ENCODE results near the gene CAP2. TPM values are rescaled to one million over a fixed set of nuclear protein-coding genes. Genes with fewer than 3 reads are reported as not detected.

CAP2 gene
- total RNA-seq, 1 experiment from 2014 or later, result not detected

DNA sequence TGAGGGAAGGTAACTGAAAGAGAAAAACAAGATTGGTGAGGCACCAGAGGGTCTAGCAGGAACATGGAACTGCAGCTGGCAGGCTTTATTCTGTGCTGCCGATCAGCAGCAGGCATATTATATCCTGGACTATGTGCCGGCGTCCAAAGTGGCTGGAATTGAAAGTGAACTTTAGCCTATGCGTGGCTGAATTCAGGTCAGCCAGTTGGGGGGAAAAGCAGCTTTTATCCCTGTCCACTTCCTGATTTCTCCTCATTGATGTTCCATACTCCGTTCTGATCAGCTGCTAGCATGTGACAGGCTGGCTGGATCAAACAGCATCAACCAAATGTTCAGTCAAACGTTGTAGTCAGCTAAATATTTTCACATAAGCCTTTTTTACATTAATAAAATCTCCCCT, 99.0 kb downstream of the CAP2 start:
- H3K36me3 ChIP-seq (ENCODE audit: insufficient read depth, low read length), result no peaks in the 10 kb centered on the region
- no peaks in the 10 kb centered on the region for H3K9me2 ChIP-seq (replicated peaks; ENCODE audit: insufficient read depth, low read length)
- H3K4me1 ChIP-seq (ENCODE audit: low read length), result no peaks in the 10 kb centered on the region
- H3K9me3 ChIP-seq (ENCODE audit: low read length), result no peaks in the 10 kb centered on the region
- DNase-seq, result no peak
- no peak overlapping the region for H3K4me2 ChIP-seq (ENCODE audit: low read depth, low read length, poor library complexity, severe bottlenecking)
- no peaks in the 10 kb centered on the region for H3K27me3 ChIP-seq (ENCODE audit: low read length)
- no peak overlapping the region for H2AFZ ChIP-seq (ENCODE audit: low read length)
- H3K4me3 ChIP-seq (ENCODE audit: low read length), result no peak overlapping the region
- no peaks in the 10 kb centered on the region for H4K20me1 ChIP-seq (ENCODE audit: insufficient read depth, low read depth, low read length)
- no peak overlapping the region for H3K9ac ChIP-seq (ENCODE audit: low read length)
- H3K27ac ChIP-seq (ENCODE audit: low read length), result no peak overlapping the region
- H3K79me2 ChIP-seq (ENCODE audit: low read length), result no peaks in the 10 kb centered on the region

DNA sequence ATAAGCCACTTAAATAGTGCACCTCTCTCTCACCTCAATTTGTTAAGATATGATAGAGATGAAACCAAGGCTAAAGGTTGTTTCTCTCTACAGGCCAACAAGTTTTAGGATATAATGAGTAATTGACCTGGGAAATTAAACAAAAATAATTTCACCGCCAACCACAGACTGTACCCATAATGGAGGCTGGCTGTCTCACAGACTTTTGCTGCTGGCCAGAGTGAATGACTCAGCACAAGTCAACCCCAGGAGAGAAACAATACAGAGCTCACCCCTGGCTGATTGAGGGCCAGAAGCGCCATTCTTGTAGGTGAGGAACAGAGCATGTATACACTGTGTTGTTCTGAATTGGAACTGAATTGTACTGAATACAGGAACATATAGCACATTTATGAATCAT, 99.9 kb downstream of the CAP2 start:
- no peak for DNase-seq
- Histone ChIP-seq H3K4me1 (ENCODE audit: low read length) (no peaks in the 10 kb centered on the region), H3K9me3 (ENCODE audit: low read length) (no peaks in the 10 kb centered on the region), H3K9me2 (replicated peaks; ENCODE audit: insufficient read depth, low read length) (no peaks in the 10 kb centered on the region), H3K27ac (ENCODE audit: low read length) (no peak overlapping the region), H3K4me3 (ENCODE audit: low read length) (no peak overlapping the region), H3K36me3 (ENCODE audit: insufficient read depth, low read length) (no peaks in the 10 kb centered on the region), H3K4me2 (ENCODE audit: low read depth, low read length, poor library complexity, severe bottlenecking) (no peak overlapping the region), H3K79me2 (ENCODE audit: low read length) (no peaks in the 10 kb centered on the region), H4K20me1 (ENCODE audit: insufficient read depth, low read depth, low read length) (no peaks in the 10 kb centered on the region), H3K9ac (ENCODE audit: low read length) (no peak overlapping the region), H2AFZ (ENCODE audit: low read length) (no peak overlapping the region), H3K27me3 (ENCODE audit: low read length) (no peaks in the 10 kb centered on the region)

DNA sequence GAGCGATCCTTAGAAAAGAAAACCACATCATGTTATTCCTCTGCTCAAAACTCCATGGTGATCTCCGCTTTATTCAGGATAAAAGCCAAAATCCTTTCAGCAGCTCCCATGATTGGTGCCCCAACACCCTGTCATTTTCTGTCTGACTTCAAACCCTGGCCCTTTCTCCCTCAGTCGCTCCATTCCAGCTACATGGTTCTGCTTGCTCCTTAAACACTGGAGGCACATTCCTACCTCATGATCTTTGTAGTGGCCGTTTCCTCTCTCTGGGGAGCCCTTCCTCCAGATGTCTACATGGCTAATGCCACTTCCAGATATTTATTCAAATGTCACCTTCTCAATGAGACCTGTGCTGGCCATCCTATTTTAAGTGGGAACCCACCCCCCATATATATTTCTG, 100.8 kb downstream of the CAP2 start:
- no peaks in the 10 kb centered on the region for H3K4me1 ChIP-seq (ENCODE audit: low read length)
- no peak overlapping the region for H3K4me3 ChIP-seq (ENCODE audit: low read length)
- H4K20me1 ChIP-seq (ENCODE audit: insufficient read depth, low read depth, low read length), result no peaks in the 10 kb centered on the region
- H3K9me3 ChIP-seq (ENCODE audit: low read length), result no peaks in the 10 kb centered on the region
- H3K36me3 ChIP-seq (ENCODE audit: insufficient read depth, low read length), result no peaks in the 10 kb centered on the region
- H3K9ac ChIP-seq (ENCODE audit: low read length), result no peak overlapping the region
- no peak for DNase-seq
- H3K9me2 ChIP-seq (replicated peaks; ENCODE audit: insufficient read depth, low read length), result no peaks in the 10 kb centered on the region
- no peak overlapping the region for H3K4me2 ChIP-seq (ENCODE audit: low read depth, low read length, poor library complexity, severe bottlenecking)
- no peaks in the 10 kb centered on the region for H3K79me2 ChIP-seq (ENCODE audit: low read length)
- H2AFZ ChIP-seq (ENCODE audit: low read length), result no peak overlapping the region
- no peaks in the 10 kb centered on the region for H3K27me3 ChIP-seq (ENCODE audit: low read length)
- no peak overlapping the region for H3K27ac ChIP-seq (ENCODE audit: low read length)

DNA sequence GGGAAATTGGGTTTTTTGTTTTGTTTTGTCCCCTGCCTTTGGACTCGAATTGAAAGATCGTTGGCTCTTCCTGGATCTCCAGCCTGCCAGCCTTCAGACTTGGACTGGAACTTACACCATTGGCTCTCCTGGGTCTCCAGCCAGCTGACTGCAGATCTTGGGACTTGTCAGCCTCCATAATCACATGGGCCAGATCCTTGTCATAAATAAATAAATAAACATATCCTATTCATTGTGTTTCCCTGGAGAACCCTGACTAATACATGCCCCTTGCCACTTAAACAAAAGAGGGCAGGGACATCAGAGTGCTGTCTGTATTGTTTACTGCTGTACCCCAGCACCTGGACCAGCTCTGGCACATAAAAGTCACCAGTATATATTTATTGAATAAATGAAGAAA, 101.5 kb downstream of the CAP2 start:
- no peak for DNase-seq
- H3K27ac ChIP-seq (ENCODE audit: low read length), result no peak overlapping the region
- H2AFZ ChIP-seq (ENCODE audit: low read length), result no peak overlapping the region
- H3K27me3 ChIP-seq (ENCODE audit: low read length), result no peaks in the 10 kb centered on the region
- no peaks in the 10 kb centered on the region for H3K4me1 ChIP-seq (ENCODE audit: low read length)
- H3K9ac ChIP-seq (ENCODE audit: low read length), result no peak overlapping the region
- no peaks in the 10 kb centered on the region for H4K20me1 ChIP-seq (ENCODE audit: insufficient read depth, low read depth, low read length)
- H3K36me3 ChIP-seq (ENCODE audit: insufficient read depth, low read length), result no peaks in the 10 kb centered on the region
- H3K9me3 ChIP-seq (ENCODE audit: low read length), result no peaks in the 10 kb centered on the region
- no peaks in the 10 kb centered on the region for H3K79me2 ChIP-seq (ENCODE audit: low read length)
- no peak overlapping the region for H3K4me2 ChIP-seq (ENCODE audit: low read depth, low read length, poor library complexity, severe bottlenecking)
- H3K9me2 ChIP-seq (replicated peaks; ENCODE audit: insufficient read depth, low read length), result no peaks in the 10 kb centered on the region
- H3K4me3 ChIP-seq (ENCODE audit: low read length), result no peak overlapping the region

DNA sequence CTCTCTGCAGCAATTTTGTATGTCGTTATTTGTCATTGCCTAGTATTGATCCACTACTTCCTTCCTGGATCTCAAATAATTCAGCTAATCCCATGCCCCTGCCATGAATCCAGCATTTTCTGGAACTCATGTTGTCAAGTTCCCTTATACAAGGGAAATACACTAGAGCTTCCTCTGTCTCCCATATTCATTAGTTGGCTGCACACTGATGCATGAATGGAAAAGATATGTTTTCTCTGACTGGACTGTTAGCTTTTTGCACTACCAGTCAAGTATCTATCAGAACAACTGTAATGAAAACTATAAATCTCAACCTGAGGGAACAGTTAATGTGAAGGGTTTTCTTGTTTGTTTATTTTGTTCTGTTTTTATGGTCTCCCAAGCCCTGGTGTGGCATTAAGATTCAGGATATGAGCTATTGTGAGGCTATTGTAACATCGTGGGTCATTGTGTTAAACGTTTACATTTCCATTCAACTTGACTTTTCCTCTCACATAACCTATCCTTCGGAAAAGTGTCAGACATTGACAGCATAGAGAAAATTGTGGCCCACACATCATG, 104.2 kb downstream of the CAP2 start:
- Histone ChIP-seq H2AFZ (ENCODE audit: low read length) (no peak overlapping the region), H3K36me3 (ENCODE audit: insufficient read depth, low read length) (no peaks in the 10 kb centered on the region), H3K9ac (ENCODE audit: low read length) (no peak overlapping the region), H3K9me2 (replicated peaks; ENCODE audit: insufficient read depth, low read length) (no peaks in the 10 kb centered on the region), H3K9me3 (ENCODE audit: low read length) (no peaks in the 10 kb centered on the region), H3K4me1 (ENCODE audit: low read length) (no peaks in the 10 kb centered on the region), H3K27ac (ENCODE audit: low read length) (no peak overlapping the region), H3K27me3 (ENCODE audit: low read length) (no peaks in the 10 kb centered on the region), H3K4me2 (ENCODE audit: low read depth, low read length, poor library complexity, severe bottlenecking) (no peak overlapping the region), H4K20me1 (ENCODE audit: insufficient read depth, low read depth, low read length) (no peaks in the 10 kb centered on the region), H3K4me3 (ENCODE audit: low read length) (no peak overlapping the region), H3K79me2 (ENCODE audit: low read length) (no peaks in the 10 kb centered on the region)
- DNase-seq, result no peak

DNA sequence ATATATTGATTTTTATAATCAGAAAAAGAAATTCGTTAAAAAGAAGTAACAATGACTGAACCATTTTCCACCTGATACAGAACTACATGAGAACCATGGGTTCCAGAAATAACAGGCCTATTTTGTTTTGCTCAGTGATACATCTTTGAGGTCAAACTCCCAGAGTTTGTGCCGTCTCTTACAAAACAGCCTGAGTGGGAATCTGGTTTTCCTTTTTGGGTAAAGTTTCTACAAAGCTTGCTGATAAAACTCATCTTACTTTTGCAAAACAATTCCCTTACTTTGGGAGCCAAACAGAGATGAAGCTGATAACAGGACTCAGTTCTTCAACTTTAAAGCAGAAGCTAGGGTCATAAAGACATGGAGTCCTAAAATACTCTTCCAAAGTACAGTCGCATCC, 108.0 kb downstream of the CAP2 start:
- Histone ChIP-seq H3K4me3 (ENCODE audit: low read length) (no peak overlapping the region), H2AFZ (ENCODE audit: low read length) (no peak overlapping the region), H3K27me3 (ENCODE audit: low read length) (no peaks in the 10 kb centered on the region), H3K4me2 (ENCODE audit: low read depth, low read length, poor library complexity, severe bottlenecking) (no peak overlapping the region), H3K27ac (ENCODE audit: low read length) (no peak overlapping the region), H3K9me3 (ENCODE audit: low read length) (no peaks in the 10 kb centered on the region), H3K9ac (ENCODE audit: low read length) (no peak overlapping the region), H4K20me1 (ENCODE audit: insufficient read depth, low read depth, low read length) (no peaks in the 10 kb centered on the region), H3K36me3 (ENCODE audit: insufficient read depth, low read length) (no peaks in the 10 kb centered on the region), H3K9me2 (replicated peaks; ENCODE audit: insufficient read depth, low read length) (no peaks in the 10 kb centered on the region), H3K79me2 (ENCODE audit: low read length) (no peaks in the 10 kb centered on the region), H3K4me1 (ENCODE audit: low read length) (no peaks in the 10 kb centered on the region)
- no peak for DNase-seq

DNA sequence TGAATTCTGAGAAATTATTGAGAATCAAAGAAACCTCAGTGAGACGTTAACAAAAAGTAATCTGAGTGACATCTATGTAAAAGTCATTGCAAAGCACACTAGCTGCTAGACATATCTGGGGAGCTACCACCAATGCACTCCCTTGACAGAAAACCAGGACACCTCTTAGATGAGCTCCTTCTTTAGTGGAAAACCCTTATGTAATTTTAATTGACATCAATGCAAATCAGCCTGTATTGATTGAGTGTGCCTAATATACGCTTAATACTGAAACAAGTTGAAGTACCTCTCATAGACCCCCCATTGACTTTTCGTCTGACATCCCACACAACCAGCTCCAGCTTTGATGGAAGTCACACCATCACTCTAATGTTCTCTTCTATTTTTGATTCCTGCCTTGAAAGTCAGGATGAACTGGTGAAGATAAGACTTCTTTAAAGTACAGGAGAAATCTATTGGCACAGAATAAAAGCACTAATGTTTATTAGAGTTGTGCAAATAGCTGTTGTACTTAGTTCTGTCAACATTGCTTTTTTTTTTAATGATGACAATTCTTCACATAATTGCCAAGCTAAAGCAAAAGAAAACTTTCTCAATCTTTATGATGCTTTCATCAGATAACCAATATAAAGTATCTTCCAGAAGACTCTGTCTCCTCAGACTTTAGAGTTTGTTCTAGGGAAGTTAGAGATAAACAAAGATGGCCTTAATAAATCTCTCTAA, 108.7 kb downstream of the CAP2 start:
- Histone ChIP-seq H3K4me1 (ENCODE audit: low read length) (no peaks in the 10 kb centered on the region), H3K9me2 (replicated peaks; ENCODE audit: insufficient read depth, low read length) (no peaks in the 10 kb centered on the region), H3K4me3 (ENCODE audit: low read length) (no peak overlapping the region), H3K9me3 (ENCODE audit: low read length) (no peaks in the 10 kb centered on the region), H4K20me1 (ENCODE audit: insufficient read depth, low read depth, low read length) (no peaks in the 10 kb centered on the region), H3K79me2 (ENCODE audit: low read length) (no peaks in the 10 kb centered on the region), H2AFZ (ENCODE audit: low read length) (no peak overlapping the region), H3K9ac (ENCODE audit: low read length) (no peak overlapping the region), H3K4me2 (ENCODE audit: low read depth, low read length, poor library complexity, severe bottlenecking) (no peak overlapping the region), H3K27me3 (ENCODE audit: low read length) (no peaks in the 10 kb centered on the region), H3K27ac (ENCODE audit: low read length) (no peak overlapping the region), H3K36me3 (ENCODE audit: insufficient read depth, low read length) (no peaks in the 10 kb centered on the region)
- DNase-seq, result no peak

DNA sequence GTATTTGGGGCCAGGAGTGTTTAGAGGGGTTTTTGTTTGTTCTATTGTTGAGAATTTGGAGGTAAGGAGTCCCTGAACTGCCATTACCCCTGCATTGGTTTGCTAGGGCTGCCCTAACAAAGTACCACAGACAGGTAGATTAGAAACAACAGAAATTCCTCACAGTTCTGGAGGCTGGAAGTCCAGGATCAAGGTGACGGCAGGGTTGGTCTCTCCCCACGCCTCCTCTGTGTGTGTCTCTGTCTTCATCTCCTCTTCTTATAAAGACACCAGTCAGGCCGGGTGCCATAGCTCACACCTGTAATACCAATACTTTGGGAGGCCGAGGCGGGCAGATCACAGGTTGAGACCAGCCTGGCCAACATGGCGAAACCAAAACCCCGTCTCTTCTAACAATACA, 109.7 kb downstream of the CAP2 start:
- no peaks in the 10 kb centered on the region for H3K36me3 ChIP-seq (ENCODE audit: insufficient read depth, low read length)
- no peaks in the 10 kb centered on the region for H3K9me3 ChIP-seq (ENCODE audit: low read length)
- DNase-seq, result no peak
- no peak overlapping the region for H3K4me3 ChIP-seq (ENCODE audit: low read length)
- H3K4me2 ChIP-seq (ENCODE audit: low read depth, low read length, poor library complexity, severe bottlenecking), result no peak overlapping the region
- H3K4me1 ChIP-seq (ENCODE audit: low read length), result no peaks in the 10 kb centered on the region
- H3K9me2 ChIP-seq (replicated peaks; ENCODE audit: insufficient read depth, low read length), result no peaks in the 10 kb centered on the region
- H2AFZ ChIP-seq (ENCODE audit: low read length), result no peak overlapping the region
- no peaks in the 10 kb centered on the region for H3K27me3 ChIP-seq (ENCODE audit: low read length)
- no peaks in the 10 kb centered on the region for H4K20me1 ChIP-seq (ENCODE audit: insufficient read depth, low read depth, low read length)
- no peaks in the 10 kb centered on the region for H3K79me2 ChIP-seq (ENCODE audit: low read length)
- H3K27ac ChIP-seq (ENCODE audit: low read length), result no peak overlapping the region
- H3K9ac ChIP-seq (ENCODE audit: low read length), result no peak overlapping the region
